Cardiac fibroblast (primary cell): ENCODE measurements around the gene GSAP.
"Not testable (repeated sequence)": the region's sequence is repeated elsewhere in the genome, so short reads cannot be mapped to it uniquely, and the experiment has no call there.

ENCODE experiments used
- DNase-seq, 2 donors: peaks; one replicate each; pipeline versions ENCODE4 v3.0.0 to v3.0.0-alpha.2; 2010; ENCODE audit warnings: low read depth in 2 of 2
- H3K4me3 ChIP-seq, 2 donors: replicated peaks in 1 of 2; 1 replicate in 1 of 2; 2 replicates in 1 of 2; pipeline ENCODE4 v1.5.1; 2011; ENCODE audit warnings: low read depth in 2 of 2, low read length in 2 of 2, mild to moderate bottlenecking in 2 of 2, moderate library complexity in 1 of 2
- CTCF ChIP-seq: IDR thresholded peaks from one replicate; pipeline ENCODE4 v1.5.1; 2011; ENCODE audit warnings: low read depth, mild to moderate bottlenecking, low read length, inconsistent platforms

GSAP gene, protein sequence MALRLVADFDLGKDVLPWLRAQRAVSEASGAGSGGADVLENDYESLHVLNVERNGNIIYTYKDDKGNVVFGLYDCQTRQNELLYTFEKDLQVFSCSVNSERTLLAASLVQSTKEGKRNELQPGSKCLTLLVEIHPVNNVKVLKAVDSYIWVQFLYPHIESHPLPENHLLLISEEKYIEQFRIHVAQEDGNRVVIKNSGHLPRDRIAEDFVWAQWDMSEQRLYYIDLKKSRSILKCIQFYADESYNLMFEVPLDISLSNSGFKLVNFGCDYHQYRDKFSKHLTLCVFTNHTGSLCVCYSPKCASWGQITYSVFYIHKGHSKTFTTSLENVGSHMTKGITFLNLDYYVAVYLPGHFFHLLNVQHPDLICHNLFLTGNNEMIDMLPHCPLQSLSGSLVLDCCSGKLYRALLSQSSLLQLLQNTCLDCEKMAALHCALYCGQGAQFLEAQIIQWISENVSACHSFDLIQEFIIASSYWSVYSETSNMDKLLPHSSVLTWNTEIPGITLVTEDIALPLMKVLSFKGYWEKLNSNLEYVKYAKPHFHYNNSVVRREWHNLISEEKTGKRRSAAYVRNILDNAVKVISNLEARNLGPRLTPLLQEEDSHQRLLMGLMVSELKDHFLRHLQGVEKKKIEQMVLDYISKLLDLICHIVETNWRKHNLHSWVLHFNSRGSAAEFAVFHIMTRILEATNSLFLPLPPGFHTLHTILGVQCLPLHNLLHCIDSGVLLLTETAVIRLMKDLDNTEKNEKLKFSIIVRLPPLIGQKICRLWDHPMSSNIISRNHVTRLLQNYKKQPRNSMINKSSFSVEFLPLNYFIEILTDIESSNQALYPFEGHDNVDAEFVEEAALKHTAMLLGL

DNA sequence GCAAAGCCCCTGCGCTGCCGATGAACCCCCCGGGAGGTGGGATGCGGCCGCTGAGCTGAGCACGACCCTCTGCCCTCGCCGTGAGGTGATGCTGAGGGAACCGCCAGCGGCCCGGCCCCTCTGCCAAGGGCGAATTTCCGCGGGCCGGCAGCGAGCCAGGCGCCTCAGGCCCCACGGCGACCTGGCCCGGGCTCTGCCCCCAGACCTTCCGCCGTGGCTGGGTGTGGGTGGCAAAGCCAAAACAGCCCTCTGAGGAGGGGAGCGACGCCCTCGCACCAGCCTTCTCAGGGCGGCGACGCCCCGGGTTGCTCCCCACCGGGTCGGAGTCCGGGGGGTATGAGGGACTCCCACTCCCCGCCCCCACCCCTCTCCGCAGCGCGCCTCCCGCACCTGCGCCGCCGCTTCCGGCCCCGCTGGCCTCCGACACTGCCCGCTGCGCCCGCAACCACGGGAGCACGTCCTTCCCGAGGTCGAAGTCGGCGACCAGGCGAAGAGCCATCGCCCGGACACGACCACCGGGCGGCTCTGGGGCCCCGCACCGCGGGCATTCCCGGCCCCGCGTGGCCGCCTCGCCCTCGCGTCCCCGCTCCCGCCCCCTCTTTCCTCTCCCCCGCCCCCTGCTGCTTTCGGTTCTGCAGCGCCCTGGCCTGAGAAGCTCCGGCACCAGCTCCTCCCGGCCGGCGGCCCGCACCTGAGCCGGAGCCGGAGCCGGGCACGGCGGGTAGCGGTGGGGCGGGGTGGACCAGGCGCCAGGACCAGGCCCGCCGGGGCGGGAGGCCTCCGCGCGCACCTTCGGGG lies at the start of gene GSAP:
Gene GSAP (minus strand): TSS at position 527 of the 798 bp plus-strand sequence. CDS start 28 bp downstream, at position 499.
- TF ChIP-seq CTCF, result no peak
- peak; percentile 30 to 33 for DNase-seq
- H3K4me3 ChIP-seq, result peak within 1 kb of the TSS; percentile 52 to 64

- no peak for TF ChIP-seq CTCF
- no peak overlapping the region for H3K4me3 ChIP-seq
- DNase-seq, result no peak
These were observed 49.1 kb upstream of the GSAP start for GRCh38 chr7:77465256-77465655.

DNA sequence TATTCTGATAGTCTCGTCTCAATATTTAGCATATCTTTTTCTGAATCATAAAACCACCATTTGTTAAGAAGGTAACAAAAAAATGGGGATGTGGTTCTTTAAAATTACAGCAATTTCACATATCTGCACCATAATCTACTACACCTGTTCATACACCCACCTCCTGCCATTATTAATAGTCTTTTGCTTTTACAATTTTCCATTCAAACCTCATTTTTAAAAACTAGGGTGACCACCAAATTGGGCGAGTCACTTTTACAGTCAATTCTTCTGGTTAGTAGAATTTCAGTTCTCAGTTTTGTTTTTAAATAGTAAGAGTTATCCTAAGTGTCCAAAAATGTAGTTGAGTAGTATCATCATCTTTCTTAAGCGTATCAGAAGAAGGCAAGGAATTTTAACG lies 48.4 kb upstream of the GSAP start:
- TF ChIP-seq CTCF, result no peak
- no peak for DNase-seq

DNA sequence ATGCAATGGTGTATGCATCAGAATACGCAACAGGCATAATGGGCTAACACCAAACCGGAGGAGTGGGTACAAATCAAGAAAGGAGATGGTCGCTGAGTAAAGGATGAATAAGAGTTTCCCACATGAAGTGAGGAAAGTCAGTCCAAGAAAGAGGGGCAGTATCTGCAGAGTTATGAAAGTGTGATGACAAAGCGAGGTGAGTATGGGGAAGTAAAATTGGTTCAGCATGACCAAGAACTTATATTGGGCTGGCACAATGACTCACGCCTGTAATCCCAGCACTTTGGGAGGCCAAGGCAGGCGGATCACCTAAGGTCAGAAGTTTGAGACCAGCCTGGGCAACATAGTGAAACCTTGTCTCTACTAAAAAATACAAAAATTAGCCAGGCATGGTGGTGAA lies 47.5 kb upstream of the GSAP start:
- DNase-seq, result peak; percentile 42 to 90
- H3K4me3 ChIP-seq, result not testable (repeated sequence)

More for the DNA sequence above, 48.4 kb upstream of the GSAP start:
- H3K4me3 ChIP-seq, result no peak overlapping the region

GRCh38 chr7:77461842-77462241 lies 45.7 kb upstream of the GSAP start:
- no peak overlapping the region for H3K4me3 ChIP-seq
- no peak for TF ChIP-seq CTCF
- DNase-seq, result no peak

DNA sequence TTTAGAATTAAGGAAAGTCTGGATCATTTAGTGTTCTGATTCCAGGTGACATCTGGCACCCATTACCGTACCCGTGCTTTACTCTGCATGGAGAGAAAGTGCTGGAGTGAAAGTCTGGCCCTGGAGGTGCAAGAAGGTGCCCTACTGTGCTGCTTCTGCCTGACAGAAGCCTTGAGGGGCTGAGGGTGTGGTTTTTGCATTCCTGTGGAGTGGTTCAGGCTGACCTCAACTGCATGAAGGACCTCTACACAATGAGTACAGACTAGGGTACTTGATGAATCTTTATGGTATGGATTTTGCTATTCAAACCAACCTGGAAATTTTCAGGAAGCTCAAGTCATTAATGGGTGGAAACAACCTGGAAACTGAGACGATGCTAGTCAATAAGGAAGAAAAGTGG lies 45.1 kb upstream of the GSAP start:
- no peak for TF ChIP-seq CTCF
- DNase-seq, result no peak
- no peak overlapping the region for H3K4me3 ChIP-seq
